Bronchial smooth muscle cell (primary cell): ENCODE measurements around the gene CFAP157. TPM values are rescaled to one million over a fixed set of nuclear protein-coding genes. Genes with fewer than 3 reads are reported as not detected.

Experiments
- total RNA-seq: library from RNA; depleted of rRNA; stranded (reverse); fragments of >200 nt; gene quantifications from 2 replicates; pipeline ENCODE4 v1.2.1, GENCODE V29; 2014

CFAP157 gene
- 0.09 and 0.16 TPM in 2 replicates for total RNA-seq

GRCh38 chr9:127706836-127707241, at the start of gene CFAP157:
TSS of gene CFAP157 (plus strand) at chr9:127706988. CDS start at chr9:127707032, 44 bp downstream.

GRCh38 chr9:127715470-127716337, 8.9 kb downstream of the CFAP157 start, which contains the start of the genes PTRH1 and TTC16:
TSS of gene PTRH1 (minus strand) at chr9:127715663. CDS start at chr9:127715639, 24 bp downstream.
TSS of gene TTC16 (plus strand) at chr9:127716079. CDS start at chr9:127716146, 67 bp downstream.

GRCh38 chr9:127734747-127735529, 28.1 kb downstream of the CFAP157 start, which contains the start of gene TOR2A:
TSS of gene TOR2A (minus strand) at chr9:127735294. CDS start at chr9:127735270, 24 bp downstream.

Other genes starting within 250 kb of the CFAP157 start
- gene STXBP1, start 94.7 kb upstream of the CFAP157 start, total RNA-seq = 21.3 and 23.2 TPM in 2 replicates
- 17.3 and 27.4 TPM in 2 replicates for gene PTRH1, start 8.7 kb downstream of the CFAP157 start, total RNA-seq
- gene TTC16, start 9.1 kb downstream of the CFAP157 start, total RNA-seq = 0.16 TPM in 1 of 2 replicates, not detected in the other
- 1.7 and 2.7 TPM in 2 replicates for gene TOR2A, start 28.3 kb downstream of the CFAP157 start, total RNA-seq
- gene SH2D3C, start 71.7 kb downstream of the CFAP157 start, total RNA-seq = not detected in 2 replicates
- 35.8 and 52.8 TPM in 2 replicates for gene CDK9, start 79.0 kb downstream of the CFAP157 start, total RNA-seq
- gene FPGS, start 95.9 kb downstream of the CFAP157 start, total RNA-seq = 52.9 and 54.1 TPM in 2 replicates
- gene ENG, start 147.7 kb downstream of the CFAP157 start, total RNA-seq = 11.0 and 13.9 TPM in 2 replicates
- gene AK1, start 170.7 kb downstream of the CFAP157 start, total RNA-seq = 45.9 and 81.7 TPM in 2 replicates
- gene ST6GALNAC6, start 192.6 kb downstream of the CFAP157 start, total RNA-seq = 50.9 and 61.2 TPM in 2 replicates
- 23.0 and 24.5 TPM in 2 replicates for gene ST6GALNAC4, start 210.1 kb downstream of the CFAP157 start, total RNA-seq
- 3.5 and 4.3 TPM in 2 replicates for gene PIP5KL1, start 223.8 kb downstream of the CFAP157 start, total RNA-seq
- gene DPM2, start 230.9 kb downstream of the CFAP157 start, total RNA-seq = 9.6 and 11.2 TPM in 2 replicates